ENCODE data around the gene CYBA. TPM values are rescaled to one million over a fixed set of nuclear protein-coding genes. Genes with fewer than 3 reads are reported as not detected.

CYBA gene
- total RNA-seq, 1 donor from 2014 or later, result 116 TPM

- Mint-ChIP-seq H3K27me3 (ENCODE audit: low read depth) (peaks cover 73% of the 10 kb centered on the region), H3K36me3 (no peaks in the 10 kb centered on the region), H3K27ac (no peak overlapping the region), H3K9me3 (no peaks in the 10 kb centered on the region), H3K4me3 (peak overlapping the region; percentile 66), H3K4me1 (peaks cover 9% of the 10 kb centered on the region)
- TF ChIP-seq, protein P1, sequence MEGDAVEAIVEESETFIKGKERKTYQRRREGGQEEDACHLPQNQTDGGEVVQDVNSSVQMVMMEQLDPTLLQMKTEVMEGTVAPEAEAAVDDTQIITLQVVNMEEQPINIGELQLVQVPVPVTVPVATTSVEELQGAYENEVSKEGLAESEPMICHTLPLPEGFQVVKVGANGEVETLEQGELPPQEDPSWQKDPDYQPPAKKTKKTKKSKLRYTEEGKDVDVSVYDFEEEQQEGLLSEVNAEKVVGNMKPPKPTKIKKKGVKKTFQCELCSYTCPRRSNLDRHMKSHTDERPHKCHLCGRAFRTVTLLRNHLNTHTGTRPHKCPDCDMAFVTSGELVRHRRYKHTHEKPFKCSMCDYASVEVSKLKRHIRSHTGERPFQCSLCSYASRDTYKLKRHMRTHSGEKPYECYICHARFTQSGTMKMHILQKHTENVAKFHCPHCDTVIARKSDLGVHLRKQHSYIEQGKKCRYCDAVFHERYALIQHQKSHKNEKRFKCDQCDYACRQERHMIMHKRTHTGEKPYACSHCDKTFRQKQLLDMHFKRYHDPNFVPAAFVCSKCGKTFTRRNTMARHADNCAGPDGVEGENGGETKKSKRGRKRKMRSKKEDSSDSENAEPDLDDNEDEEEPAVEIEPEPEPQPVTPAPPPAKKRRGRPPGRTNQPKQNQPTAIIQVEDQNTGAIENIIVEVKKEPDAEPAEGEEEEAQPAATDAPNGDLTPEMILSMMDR (IDR thresholded peaks at IDR 0.05; ENCODE audit: unreplicated experiment), result peak; percentile 55
- no peak for DNase-seq (ENCODE audit: low spot score in 2 of 2, unreplicated experiment in 2 of 2)
These were observed 34.6 kb upstream of the CYBA start for GRCh38 chr16:88685156-88686061.

- H3K36me3 Mint-ChIP-seq, result no peaks in the 10 kb centered on the region
- H3K4me1 Mint-ChIP-seq, result peaks cover 9% of the 10 kb centered on the region
- H3K4me3 Mint-ChIP-seq, result no peak overlapping the region
- H3K27me3 Mint-ChIP-seq (ENCODE audit: low read depth), result peaks cover 69% of the 10 kb centered on the region
- TF ChIP-seq, protein P1 (IDR thresholded peaks at IDR 0.05; ENCODE audit: unreplicated experiment), result no peak
- no peaks in the 10 kb centered on the region for H3K9me3 Mint-ChIP-seq
- no peak overlapping the region for H3K27ac Mint-ChIP-seq
- no peak for DNase-seq (ENCODE audit: low spot score in 2 of 2, unreplicated experiment in 2 of 2)
These were observed 33.8 kb upstream of the CYBA start for GRCh38 chr16:88684569-88685155.

DNA sequence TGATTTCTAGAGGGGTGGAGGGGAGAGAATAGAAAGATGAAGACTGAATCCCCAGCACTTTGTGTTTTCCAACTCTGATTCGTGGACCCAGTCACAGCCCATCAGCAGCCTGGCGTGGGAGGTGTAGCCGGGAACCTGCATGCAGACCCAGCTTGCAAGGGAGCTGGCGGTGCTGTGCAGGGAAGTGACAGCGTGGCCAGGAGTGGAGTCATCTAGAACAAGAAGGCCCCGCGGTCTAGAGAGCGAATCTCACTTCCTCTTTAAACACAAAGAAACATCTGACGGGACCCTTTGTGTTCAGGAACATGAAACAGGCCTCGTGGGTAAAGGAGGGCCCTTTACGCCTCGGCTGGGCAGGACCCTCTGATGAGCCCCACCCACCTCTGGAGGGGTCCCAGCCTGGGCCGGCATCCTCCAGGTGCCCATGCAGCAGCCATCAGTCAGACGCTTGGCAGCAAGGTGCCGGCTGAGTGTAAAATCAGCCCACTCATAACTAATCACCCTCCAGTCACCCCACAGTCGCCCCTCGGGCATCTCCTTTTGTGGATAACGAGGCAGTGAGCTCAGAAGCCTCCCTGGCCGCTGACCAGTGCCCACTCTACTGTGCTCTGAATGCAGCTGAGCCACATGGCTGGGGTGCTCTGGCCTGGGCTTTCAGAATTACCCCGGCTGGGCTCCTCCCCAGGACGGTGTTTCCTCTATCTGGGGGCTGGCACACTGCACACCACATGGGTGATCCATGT, 31.0 kb upstream of the CYBA start:
- Mint-ChIP-seq H3K27ac (no peak overlapping the region), H3K36me3 (no peaks in the 10 kb centered on the region), H3K27me3 (ENCODE audit: low read depth) (peaks cover 45% of the 10 kb centered on the region), H3K4me1 (peaks cover 3% of the 10 kb centered on the region), H3K9me3 (no peaks in the 10 kb centered on the region), H3K4me3 (no peak overlapping the region)
- TF ChIP-seq, protein P1 (IDR thresholded peaks at IDR 0.05; ENCODE audit: unreplicated experiment), result no peak
- no peak for DNase-seq (ENCODE audit: low spot score in 2 of 2, unreplicated experiment in 2 of 2)

DNA sequence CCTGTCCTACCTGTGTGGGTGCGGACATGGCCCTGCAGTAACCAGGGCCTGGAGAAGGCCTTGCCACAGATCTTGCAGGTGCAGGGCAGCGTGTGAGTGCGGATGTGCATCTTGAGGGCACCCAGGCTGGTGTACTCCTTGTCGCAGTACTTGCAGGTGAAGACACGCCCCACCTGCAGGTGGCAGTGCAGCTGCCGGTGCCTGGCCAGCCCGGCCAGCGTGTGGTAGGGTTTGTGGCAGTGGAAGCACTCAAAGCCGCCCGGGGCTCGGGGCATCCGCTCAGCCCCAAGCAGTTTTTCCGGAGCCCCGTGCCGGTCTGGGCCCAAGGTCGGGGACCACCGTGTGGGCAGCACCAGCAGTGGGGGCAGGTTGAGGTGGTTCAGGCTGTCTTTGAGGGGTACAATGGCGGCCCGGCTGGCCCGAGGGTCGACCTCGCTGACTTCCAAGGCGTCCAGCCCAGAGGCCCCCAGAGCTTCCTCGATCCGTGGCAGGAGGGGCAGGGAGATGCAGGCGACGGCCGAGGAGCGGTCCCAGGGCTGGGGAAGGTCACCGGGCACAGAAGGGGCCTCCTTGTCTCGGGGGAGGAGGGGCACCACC, 30.3 kb upstream of the CYBA start:
- Mint-ChIP-seq H3K4me1 (peaks cover 3% of the 10 kb centered on the region), H3K36me3 (no peaks in the 10 kb centered on the region), H3K27ac (no peak overlapping the region), H3K4me3 (no peak overlapping the region), H3K9me3 (no peaks in the 10 kb centered on the region), H3K27me3 (ENCODE audit: low read depth) (peaks cover 41% of the 10 kb centered on the region)
- no peak for DNase-seq (ENCODE audit: low spot score in 2 of 2, unreplicated experiment in 2 of 2)
- TF ChIP-seq, protein P1 (IDR thresholded peaks at IDR 0.05; ENCODE audit: unreplicated experiment), result no peak

- Mint-ChIP-seq H3K4me3 (no peak overlapping the region), H3K9me3 (no peaks in the 10 kb centered on the region), H3K27ac (no peak overlapping the region), H3K27me3 (ENCODE audit: low read depth) (peaks cover 41% of the 10 kb centered on the region), H3K4me1 (peaks cover 3% of the 10 kb centered on the region), H3K36me3 (no peaks in the 10 kb centered on the region)
- DNase-seq (ENCODE audit: low spot score in 2 of 2, unreplicated experiment in 2 of 2), result no peak
- TF ChIP-seq, protein P1 (IDR thresholded peaks at IDR 0.05; ENCODE audit: unreplicated experiment), result no peak
These were observed 29.8 kb upstream of the CYBA start for GRCh38 chr16:88680554-88681083.
